ENCODE data around the gene REV3L. TPM values are rescaled to one million over a fixed set of nuclear protein-coding genes. Genes with fewer than 3 reads are reported as not detected.

REV3L gene
- total RNA-seq, 1 donor from 2014 or later = 37.5 TPM

- H3K36me3 ChIP-seq = peaks cover 36% of the 10 kb centered on the region
- TF ChIP-seq, protein P1, sequence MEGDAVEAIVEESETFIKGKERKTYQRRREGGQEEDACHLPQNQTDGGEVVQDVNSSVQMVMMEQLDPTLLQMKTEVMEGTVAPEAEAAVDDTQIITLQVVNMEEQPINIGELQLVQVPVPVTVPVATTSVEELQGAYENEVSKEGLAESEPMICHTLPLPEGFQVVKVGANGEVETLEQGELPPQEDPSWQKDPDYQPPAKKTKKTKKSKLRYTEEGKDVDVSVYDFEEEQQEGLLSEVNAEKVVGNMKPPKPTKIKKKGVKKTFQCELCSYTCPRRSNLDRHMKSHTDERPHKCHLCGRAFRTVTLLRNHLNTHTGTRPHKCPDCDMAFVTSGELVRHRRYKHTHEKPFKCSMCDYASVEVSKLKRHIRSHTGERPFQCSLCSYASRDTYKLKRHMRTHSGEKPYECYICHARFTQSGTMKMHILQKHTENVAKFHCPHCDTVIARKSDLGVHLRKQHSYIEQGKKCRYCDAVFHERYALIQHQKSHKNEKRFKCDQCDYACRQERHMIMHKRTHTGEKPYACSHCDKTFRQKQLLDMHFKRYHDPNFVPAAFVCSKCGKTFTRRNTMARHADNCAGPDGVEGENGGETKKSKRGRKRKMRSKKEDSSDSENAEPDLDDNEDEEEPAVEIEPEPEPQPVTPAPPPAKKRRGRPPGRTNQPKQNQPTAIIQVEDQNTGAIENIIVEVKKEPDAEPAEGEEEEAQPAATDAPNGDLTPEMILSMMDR (IDR thresholded peaks at IDR 0.05) = no peak
- intact Hi-C loops (cut with DNase I) = no loop called here
- DNase-seq = no peak
- H3K27me3 ChIP-seq = no peaks in the 10 kb centered on the region
- H3K4me1 ChIP-seq = peaks cover 3% of the 10 kb centered on the region
- no peak for ATAC-seq
- no peak overlapping the region for H3K4me3 ChIP-seq
- no peak overlapping the region for H3K27ac ChIP-seq
- H3K9me3 ChIP-seq = no peaks in the 10 kb centered on the region
These were observed 215.2 kb downstream of the REV3L start for GRCh38 chr6:111267764-111268333.

DNA sequence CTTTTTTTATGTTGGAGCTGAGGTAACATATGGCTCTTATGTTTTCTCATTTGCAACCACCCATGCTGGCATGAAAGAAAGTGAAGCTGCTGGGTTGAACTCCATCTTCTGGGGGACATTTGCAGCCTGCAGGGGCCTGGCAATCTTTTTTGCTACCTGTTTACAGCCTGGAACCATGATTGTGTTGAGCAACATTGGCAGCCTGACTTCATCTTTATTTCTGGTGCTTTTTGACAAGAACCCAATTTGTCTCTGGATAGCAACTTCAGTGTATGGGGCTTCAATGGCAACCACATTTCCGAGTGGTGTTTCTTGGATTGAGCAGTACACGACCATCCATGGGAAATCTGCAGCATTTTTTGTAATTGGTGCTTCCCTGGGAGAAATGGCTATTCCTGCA, 216.7 kb downstream of the REV3L start:
- no peak overlapping the region for H3K27ac ChIP-seq
- peaks cover 3% of the 10 kb centered on the region for H3K4me1 ChIP-seq
- ATAC-seq (no peak), DNase-seq (no peak)
- H3K4me3 ChIP-seq = no peak overlapping the region
- H3K9me3 ChIP-seq = no peaks in the 10 kb centered on the region
- H3K27me3 ChIP-seq = no peaks in the 10 kb centered on the region
- peaks cover 36% of the 10 kb centered on the region for H3K36me3 ChIP-seq
- intact Hi-C loops (cut with DNase I) = no loop called here
- TF ChIP-seq, protein P1 (IDR thresholded peaks at IDR 0.05) = no peak

DNA sequence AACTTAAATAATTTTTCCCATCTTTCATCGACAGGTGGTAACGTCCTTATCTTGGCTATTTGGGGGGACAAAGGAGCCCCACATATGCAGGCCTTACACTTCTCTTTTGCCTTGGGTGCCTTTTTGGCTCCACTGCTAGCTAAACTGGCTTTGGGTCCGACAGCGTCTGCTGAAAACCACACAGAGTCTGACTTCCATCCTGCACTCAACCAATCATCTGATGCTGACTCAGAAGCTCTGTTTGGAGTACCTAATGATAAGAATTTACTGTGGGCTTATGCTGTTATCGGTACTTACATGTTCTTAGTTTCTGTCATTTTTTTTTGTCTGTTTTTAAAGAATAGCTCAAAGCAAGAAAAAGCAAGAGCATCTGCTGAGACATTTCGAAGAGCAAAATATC, 217.2 kb downstream of the REV3L start:
- no peak for ATAC-seq
- H3K4me1 ChIP-seq = peaks cover 5% of the 10 kb centered on the region
- H3K27me3 ChIP-seq = no peaks in the 10 kb centered on the region
- H3K36me3 ChIP-seq = peaks cover 36% of the 10 kb centered on the region
- no peak overlapping the region for H3K4me3 ChIP-seq
- intact Hi-C loops (cut with DNase I) = no loop called here
- no peak for DNase-seq
- no peaks in the 10 kb centered on the region for H3K9me3 ChIP-seq
- no peak overlapping the region for H3K27ac ChIP-seq
- TF ChIP-seq, protein P1 (IDR thresholded peaks at IDR 0.05) = no peak

DNA sequence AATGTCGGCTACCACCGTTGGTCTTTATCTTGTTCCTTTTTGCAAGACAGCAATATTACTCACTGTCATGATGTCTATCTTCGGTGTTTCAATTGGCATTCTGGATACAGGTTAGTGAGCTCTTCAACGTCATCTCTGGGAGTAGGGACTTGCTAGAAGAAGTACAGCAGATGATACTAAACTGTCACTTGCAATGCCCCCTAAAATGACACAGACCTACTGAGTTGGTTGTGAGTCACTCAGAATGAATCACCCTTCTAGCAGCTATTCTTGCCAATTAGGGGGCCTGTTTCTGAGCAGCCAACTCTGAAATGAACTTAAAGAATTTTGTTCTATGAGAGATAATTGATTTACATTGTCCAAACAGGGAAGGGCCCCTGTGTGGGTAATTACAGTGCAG, 219.2 kb downstream of the REV3L start:
- no peak for ATAC-seq

DNA sequence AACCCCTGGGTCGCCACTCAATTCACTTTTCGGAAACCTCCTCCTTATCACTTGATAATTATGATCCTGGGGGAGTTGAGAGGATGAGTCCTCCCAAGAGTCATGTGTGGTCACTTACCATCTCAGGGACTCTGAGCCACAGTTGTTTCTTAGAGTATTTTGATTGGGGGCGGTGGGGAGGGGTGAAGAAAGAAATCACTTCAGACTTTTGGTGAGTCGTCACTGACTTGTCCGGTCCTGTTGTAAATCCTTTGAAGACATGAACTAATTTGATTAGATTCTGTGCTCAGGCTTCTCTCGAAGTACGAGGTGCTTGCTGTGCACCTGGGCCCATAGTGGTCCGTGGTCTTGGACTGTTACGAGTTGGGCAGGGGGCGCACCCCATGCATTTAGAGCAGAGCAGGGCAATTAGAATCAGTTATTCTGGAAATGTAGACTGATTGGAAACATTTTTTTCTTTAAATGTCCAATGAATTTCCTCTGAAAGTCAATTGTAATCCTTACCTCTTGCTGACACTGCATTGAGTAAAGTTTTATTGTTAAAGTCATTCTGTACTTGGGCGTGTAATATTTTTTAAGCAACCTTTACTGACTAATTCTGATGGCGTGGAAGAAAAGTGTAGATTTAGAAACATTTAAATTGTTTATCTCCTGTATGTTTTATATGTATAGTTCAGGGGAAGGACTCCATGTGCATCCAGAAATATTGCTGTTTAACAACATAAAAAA, 222.3 kb downstream of the REV3L start:
- DNase-seq (no peak), ATAC-seq (no peak)
- H3K36me3 ChIP-seq = peaks cover 12% of the 10 kb centered on the region
- H3K4me3 ChIP-seq = no peak overlapping the region
- peaks cover 19% of the 10 kb centered on the region for H3K4me1 ChIP-seq
- no peaks in the 10 kb centered on the region for H3K27me3 ChIP-seq
- TF ChIP-seq, protein P1 (IDR thresholded peaks at IDR 0.05) = no peak
- no peak overlapping the region for H3K27ac ChIP-seq
- intact Hi-C loops (cut with DNase I) = no loop called here
- H3K9me3 ChIP-seq = no peaks in the 10 kb centered on the region

More for the DNA sequence above, 219.2 kb downstream of the REV3L start:
- intact Hi-C loops (cut with DNase I) = no loop called here
- Histone ChIP-seq H3K4me1 (peaks cover 17% of the 10 kb centered on the region), H3K27me3 (no peaks in the 10 kb centered on the region), H3K36me3 (peaks cover 29% of the 10 kb centered on the region), H3K4me3 (no peak overlapping the region), H3K9me3 (no peaks in the 10 kb centered on the region), H3K27ac (no peak overlapping the region)
- TF ChIP-seq, protein P1 (IDR thresholded peaks at IDR 0.05) = no peak
- no peak for DNase-seq

Data from upper lobe of right lung (tissue), 1 donor.